Cardiac muscle cell (in vitro differentiated cells and primary cell): ENCODE data around the gene PRICKLE1. TPM values are rescaled to one million over a fixed set of nuclear protein-coding genes. Genes with fewer than 3 reads are reported as not detected.

Experiments used
- DNase-seq, 2 donors: peaks; one replicate each; pipeline versions ENCODE4 v3.0.0 to v3.0.0-alpha.2; 2010 to 2017; ENCODE audit warnings: low read depth in 1 of 2, low spot score in 1 of 2
- H3K27ac ChIP-seq: fragments of 200-600 bp; sonication (generic); 2 replicates; pipeline ENCODE4 v1.5.1; 2016
- H3K27me3 ChIP-seq: fragments of 200-600 bp; sonication (generic); 2 replicates; pipeline ENCODE4 v1.6.0; 2016; ENCODE audit warnings: control low read depth
- H3K36me3 ChIP-seq: fragments of 200-600 bp; sonication (generic); 2 replicates; pipeline ENCODE4 v1.5.1; 2016; ENCODE audit warnings: control low read depth
- H3K4me1 ChIP-seq: fragments of 200-600 bp; sonication (generic); 2 replicates; pipeline ENCODE4 v1.8.1; 2017; ENCODE audit warnings: low read depth, mild to moderate bottlenecking, mixed run types
- H3K4me3 ChIP-seq: fragments of 200-600 bp; sonication (generic); 2 replicates; pipeline ENCODE4 v1.5.1; 2016; ENCODE audit warnings: mild to moderate bottlenecking
- H3K9me3 ChIP-seq: fragments of 200-600 bp; sonication (generic); 2 replicates; pipeline ENCODE4 v1.5.1; 2017; ENCODE audit warnings: low read depth, mild to moderate bottlenecking, control low read depth
- polyA plus RNA-seq: library from polyadenylated mRNA; unstranded; fragments of >200 nt; fragmentation: Nextera tagmentation; extraction: Ambion mirVana; gene quantifications from 2 replicates; pipeline ENCODE4 v1.2.1, GENCODE V29; 2016
- total RNA-seq: library from RNA; depleted of rRNA; stranded (reverse); fragments of >200 nt; gene quantifications from 2 replicates; pipeline ENCODE4 v1.2.3, GENCODE V29; 2016
- TF ChIP-seq, protein P1 (sequence below): IDR thresholded peaks from 2 replicates; pipeline ENCODE4 v1.5.1; 2012; ENCODE audit warnings: low read depth, mild to moderate bottlenecking, low read length

PRICKLE1 gene
- total and polyA plus RNA-seq, 2 experiments from 2014 or later = 71.4 to 105 TPM

DNA sequence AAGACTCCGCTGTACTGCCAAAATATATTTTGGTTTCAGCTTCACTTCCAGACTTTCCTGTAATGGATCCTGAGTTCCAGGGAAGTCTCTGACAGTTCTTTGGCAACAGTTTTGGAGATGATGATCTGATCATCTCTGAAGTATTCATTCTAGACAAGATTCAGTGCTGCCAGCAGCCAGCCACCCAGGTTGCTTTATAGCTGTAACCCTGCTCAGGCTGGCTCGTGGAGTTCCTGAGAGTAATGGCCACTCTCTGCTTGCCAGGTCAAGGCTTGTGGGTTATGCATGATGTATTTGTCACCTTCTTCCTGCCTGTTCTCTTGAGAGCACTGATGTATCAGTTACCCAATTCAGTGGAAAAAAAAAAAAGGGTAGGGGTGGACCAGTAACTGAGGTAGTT lies 139.3 kb downstream of the PRICKLE1 start:
- Histone ChIP-seq H3K27ac (peak overlapping the region; percentile 16), H3K27me3 (no peaks in the 10 kb centered on the region), H3K9me3 (no peaks in the 10 kb centered on the region), H3K36me3 (peaks cover 7% of the 10 kb centered on the region), H3K4me3 (no peak overlapping the region), H3K4me1 (peaks cover 6% of the 10 kb centered on the region)
- TF ChIP-seq, protein P1, sequence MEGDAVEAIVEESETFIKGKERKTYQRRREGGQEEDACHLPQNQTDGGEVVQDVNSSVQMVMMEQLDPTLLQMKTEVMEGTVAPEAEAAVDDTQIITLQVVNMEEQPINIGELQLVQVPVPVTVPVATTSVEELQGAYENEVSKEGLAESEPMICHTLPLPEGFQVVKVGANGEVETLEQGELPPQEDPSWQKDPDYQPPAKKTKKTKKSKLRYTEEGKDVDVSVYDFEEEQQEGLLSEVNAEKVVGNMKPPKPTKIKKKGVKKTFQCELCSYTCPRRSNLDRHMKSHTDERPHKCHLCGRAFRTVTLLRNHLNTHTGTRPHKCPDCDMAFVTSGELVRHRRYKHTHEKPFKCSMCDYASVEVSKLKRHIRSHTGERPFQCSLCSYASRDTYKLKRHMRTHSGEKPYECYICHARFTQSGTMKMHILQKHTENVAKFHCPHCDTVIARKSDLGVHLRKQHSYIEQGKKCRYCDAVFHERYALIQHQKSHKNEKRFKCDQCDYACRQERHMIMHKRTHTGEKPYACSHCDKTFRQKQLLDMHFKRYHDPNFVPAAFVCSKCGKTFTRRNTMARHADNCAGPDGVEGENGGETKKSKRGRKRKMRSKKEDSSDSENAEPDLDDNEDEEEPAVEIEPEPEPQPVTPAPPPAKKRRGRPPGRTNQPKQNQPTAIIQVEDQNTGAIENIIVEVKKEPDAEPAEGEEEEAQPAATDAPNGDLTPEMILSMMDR = no peak
- peak in 1 of 2 donors; percentile 25 for DNase-seq

DNA sequence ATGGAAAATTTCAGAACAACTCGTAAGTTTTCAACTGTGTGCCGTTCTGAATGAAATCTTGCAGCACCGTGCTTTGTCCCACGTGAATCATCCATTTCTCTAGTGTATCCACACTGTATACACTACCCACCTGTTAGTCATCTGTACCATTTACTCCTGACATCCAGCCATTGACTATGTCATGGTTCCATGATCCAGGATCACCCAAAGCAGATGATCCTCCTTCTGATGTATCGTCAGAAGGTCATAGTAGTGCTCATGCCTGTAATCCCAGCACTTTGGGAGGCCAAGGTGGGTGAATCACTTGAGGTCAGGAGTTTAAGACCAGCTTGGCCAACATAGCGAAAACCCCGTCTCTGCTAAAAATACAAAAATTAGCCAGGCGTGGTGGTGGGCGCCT lies 140.7 kb downstream of the PRICKLE1 start:
- Histone ChIP-seq H3K9me3 (no peaks in the 10 kb centered on the region), H3K27me3 (no peaks in the 10 kb centered on the region), H3K36me3 (peaks cover 7% of the 10 kb centered on the region), H3K4me1 (peaks cover 2% of the 10 kb centered on the region), H3K27ac (no peak overlapping the region), H3K4me3 (no peak overlapping the region)
- TF ChIP-seq, protein P1 = no peak
- no peak for DNase-seq

DNA sequence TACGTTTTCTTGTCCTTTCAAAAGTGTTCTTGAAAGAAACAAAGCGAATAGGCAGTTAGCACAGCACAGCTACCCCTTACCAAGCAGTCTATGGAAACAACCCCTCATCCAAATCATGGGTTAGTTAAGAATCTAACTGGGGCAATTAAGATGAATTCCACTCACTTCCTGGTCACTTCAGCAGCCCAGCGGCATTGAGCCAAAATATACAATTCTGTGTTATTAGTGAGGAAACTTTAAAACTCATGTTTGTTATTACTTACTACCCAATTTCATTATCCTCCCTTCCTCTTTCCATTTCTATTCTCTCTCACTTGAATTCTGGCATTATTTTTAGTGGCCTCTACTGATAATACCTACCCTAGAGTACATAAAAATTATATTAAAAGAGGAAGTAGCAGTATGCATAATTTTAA lies 142.2 kb downstream of the PRICKLE1 start:
- no peaks in the 10 kb centered on the region for H3K4me1 ChIP-seq
- no peak overlapping the region for H3K4me3 ChIP-seq
- DNase-seq = peak in 1 of 2 donors; percentile 46
- no peaks in the 10 kb centered on the region for H3K9me3 ChIP-seq
- peaks cover 9% of the 10 kb centered on the region for H3K36me3 ChIP-seq
- H3K27ac ChIP-seq = no peak overlapping the region
- H3K27me3 ChIP-seq = no peaks in the 10 kb centered on the region
- TF ChIP-seq, protein P1 = no peak

DNA sequence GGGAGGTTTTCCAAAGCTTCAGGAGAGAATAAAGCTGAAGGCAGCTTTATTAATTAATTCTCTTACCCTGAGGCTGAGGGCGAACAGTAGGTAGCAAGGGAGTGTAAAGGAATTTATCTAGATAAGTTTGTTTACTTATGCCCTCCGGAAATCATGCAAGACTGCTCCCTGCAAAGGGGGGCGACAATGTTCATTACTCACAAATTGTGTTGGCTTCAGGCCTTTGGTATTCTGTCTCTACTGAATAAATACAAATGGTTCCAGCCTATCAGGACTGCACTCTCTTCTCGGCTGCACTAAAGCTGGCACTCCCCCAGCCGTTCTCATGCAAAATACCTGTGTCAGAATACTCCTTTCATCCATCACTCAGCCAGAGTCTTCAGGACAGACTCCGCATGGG lies 142.8 kb downstream of the PRICKLE1 start:
- Histone ChIP-seq H3K4me1 (no peaks in the 10 kb centered on the region), H3K27ac (no peak overlapping the region), H3K4me3 (no peak overlapping the region), H3K9me3 (no peaks in the 10 kb centered on the region), H3K36me3 (peaks cover 11% of the 10 kb centered on the region), H3K27me3 (no peaks in the 10 kb centered on the region)
- TF ChIP-seq, protein P1 = no peak
- peak in 1 of 2 donors; percentile 34 for DNase-seq

DNA sequence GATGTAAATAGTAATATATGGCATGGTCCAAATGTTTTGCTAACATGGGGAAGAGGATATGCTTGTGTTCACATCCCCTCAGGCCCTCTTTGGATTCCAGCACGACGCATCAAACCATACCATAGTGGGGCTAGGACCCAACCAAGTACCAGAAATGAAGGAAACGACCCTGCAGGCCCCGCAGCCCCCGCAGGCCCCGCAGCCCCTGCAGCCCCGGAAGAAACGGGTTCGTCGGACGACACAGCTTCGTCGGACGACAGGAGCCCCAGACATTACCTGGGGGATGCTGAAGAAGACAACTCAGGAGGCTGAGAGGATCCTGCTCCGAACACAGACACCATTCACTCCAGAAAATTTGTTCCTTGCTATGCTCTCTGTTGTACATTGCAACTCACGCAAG lies 143.7 kb downstream of the PRICKLE1 start:
- H3K27ac ChIP-seq = no peak overlapping the region
- no peaks in the 10 kb centered on the region for H3K27me3 ChIP-seq
- TF ChIP-seq, protein P1 = no peak
- no peak for DNase-seq
- peaks cover 15% of the 10 kb centered on the region for H3K36me3 ChIP-seq
- H3K4me3 ChIP-seq = no peak overlapping the region
- H3K4me1 ChIP-seq = no peaks in the 10 kb centered on the region
- H3K9me3 ChIP-seq = no peaks in the 10 kb centered on the region
